Gastrocnemius medialis (tissue), 4 donors: Measurements from ENCODE around the gene CRTAC1. TPM values are rescaled to one million over a fixed set of nuclear protein-coding genes. Genes with fewer than 3 reads are reported as not detected.

Experiments used
- ATAC-seq, 2 donors: fragments of 150-250 bp; one replicate each; pipeline ENCODE4 v1.9.1; 2016
- DNase-seq, 2 donors: peaks; one replicate each; pipeline ENCODE4 v3.0.0-alpha.2; 2019
- H3K27ac ChIP-seq, 4 donors: fragments of 200-600 bp; sonication (generic); 1 replicate in 1 of 4; 2 replicates in 3 of 4; pipeline ENCODE4 v1.5.1; 2016 to 2018; ENCODE audit warnings: mild to moderate bottlenecking in 2 of 4, moderate library complexity in 1 of 4
- H3K27me3 ChIP-seq, 3 donors: fragments of 200-600 bp; sonication (generic) in 2 of 3; 1 replicate in 1 of 3; 2 replicates in 2 of 3; pipeline versions ENCODE4 v1.5.1 to v1.6.0; 2016 to 2019; ENCODE audit warnings: mild to moderate bottlenecking in 1 of 3, moderate library complexity in 1 of 3
- H3K36me3 ChIP-seq, 2 donors: fragments of 200-600 bp; sonication (generic) in 1 of 2; one replicate each; pipeline ENCODE4 v1.5.1; 2017 to 2018
- H3K4me1 ChIP-seq, 2 donors: fragments of 200-600 bp; sonication (generic) in 1 of 2; one replicate each; pipeline ENCODE4 v1.5.1; 2016 to 2017; ENCODE audit warnings: mild to moderate bottlenecking in 2 of 2
- H3K4me3 ChIP-seq, 4 donors: fragments of 200-600 bp; sonication (generic) in 3 of 4; 1 replicate in 1 of 4; 2 replicates in 3 of 4; pipeline ENCODE4 v1.5.1; 2016 to 2019; ENCODE audit warnings: mild to moderate bottlenecking in 2 of 4
- H3K9me3 ChIP-seq, 3 donors: fragments of 200-600 bp; sonication (generic) in 2 of 3; 1 replicate in 1 of 3; 2 replicates in 2 of 3; pipeline ENCODE4 v1.5.1; 2016 to 2019
- CTCF ChIP-seq, 5 experiments: fragments of 450-650 bp in 3 of 5; fragments of 200-600 bp in 2 of 5; sonication (generic) in 2 of 5; IDR thresholded peaks in 4 of 5; conservative IDR thresholded peaks in 1 of 5; 1 replicate in 4 of 5; 2 replicates in 1 of 5; pipeline ENCODE4 v1.5.1; 2016 to 2019; ENCODE audit warnings: antibody characterized with exemption in 5 of 5, mild to moderate bottlenecking in 3 of 5, moderate library complexity in 3 of 5
- POLR2A ChIP-seq, 2 donors: fragments of 450-650 bp; IDR thresholded peaks; one replicate each; pipeline ENCODE4 v1.6.1; 2017; ENCODE audit warnings: antibody characterized with exemption in 2 of 2, mild to moderate bottlenecking in 2 of 2, moderate library complexity in 2 of 2
- in situ Hi-C, 4 donors: fragments of 200-750 bp; cut with MboI; loops; one replicate each; pipeline versions ENCODE4 v1.15.0 to v1.8.0; 2017; ENCODE audit warnings: low sequenced_read_pairs in 4 of 4
- intact Hi-C: fragments of 100-400 bp; cut with DNase I; formaldehyde crosslinking; loops from one replicate; pipeline ENCODE4 v1.15.1; 2023; ENCODE audit warnings: low total_unique reads
- total RNA-seq, 4 donors: library from RNA; depleted of rRNA; stranded (reverse); fragments of >200 nt; gene quantifications; one replicate each; pipeline versions ENCODE4 v1.1.0 to v1.2.3, GENCODE V29; 2016

CRTAC1 gene
- total RNA-seq, 4 donors from 2014 or later, result 0.16 to 3.9 (median 0.56) TPM; not detected in 1

DNA sequence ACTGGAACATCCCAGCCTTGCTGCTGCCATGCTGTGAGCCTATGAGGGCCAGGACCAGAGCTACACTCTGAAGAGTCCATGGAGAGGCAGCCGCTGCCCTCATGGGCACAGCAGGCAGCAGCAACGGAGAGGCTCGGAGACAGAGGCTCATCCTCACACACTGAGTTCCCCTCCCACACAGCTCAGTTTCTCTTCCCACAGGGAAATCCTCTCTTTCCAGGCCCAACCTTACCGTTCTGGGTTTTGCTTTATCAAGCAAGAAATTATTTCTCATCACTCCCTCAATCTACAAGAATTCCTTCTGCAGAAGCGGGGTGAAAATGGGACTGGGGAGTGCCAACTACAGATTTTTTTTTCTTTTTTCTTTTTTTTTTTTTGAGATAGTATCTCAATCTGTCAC, 144.1 kb downstream of the CRTAC1 start:
- H3K4me1 ChIP-seq, result no peaks in the 10 kb centered on the region
- no peak overlapping the region for H3K4me3 ChIP-seq
- H3K27me3 ChIP-seq, result no peaks in the 10 kb centered on the region
- no peaks in the 10 kb centered on the region for H3K9me3 ChIP-seq
- H3K27ac ChIP-seq, result no peak overlapping the region
- TF ChIP-seq POLR2A (IDR thresholded peaks at IDR 0.05) (no peak), CTCF (IDR thresholded peaks at IDR 0.05 in 4 of 5, conservative IDR thresholded peaks at IDR 0.05 in 1 of 5) (no peak)
- intact Hi-C loops, result no loop called here
- no peak for ATAC-seq
- no peak for DNase-seq
- in situ Hi-C loops, result no loop called here
- H3K36me3 ChIP-seq, result no peaks in the 10 kb centered on the region

DNA sequence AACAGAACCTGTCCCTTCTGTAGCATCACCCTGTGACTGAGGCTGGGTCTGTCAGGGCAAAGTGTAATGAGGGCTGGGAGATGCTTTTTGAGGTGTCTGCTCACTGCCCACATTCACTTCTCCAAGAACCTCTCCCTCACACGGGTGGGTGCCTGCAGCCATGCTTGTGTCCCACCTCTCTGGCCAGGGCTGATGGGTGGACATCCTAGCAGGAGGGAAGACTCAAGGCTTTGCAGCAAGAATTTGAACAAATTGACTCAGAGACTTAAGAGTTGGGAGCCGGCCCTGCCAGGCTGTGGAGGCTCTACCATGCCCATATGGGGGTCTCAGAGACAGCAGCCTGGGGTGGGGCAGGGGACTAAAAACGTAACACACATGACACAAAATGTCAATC, 147.3 kb downstream of the CRTAC1 start:
- intact Hi-C loops, result no loop called here
- in situ Hi-C loops, result no loop called here
- DNase-seq (no peak), ATAC-seq (no peak)
- Histone ChIP-seq H3K4me3 (no peak overlapping the region), H3K27me3 (no peaks in the 10 kb centered on the region), H3K9me3 (no peaks in the 10 kb centered on the region), H3K27ac (no peak overlapping the region), H3K36me3 (no peaks in the 10 kb centered on the region), H3K4me1 (no peaks in the 10 kb centered on the region)
- TF ChIP-seq CTCF (IDR thresholded peaks at IDR 0.05 in 4 of 5, conservative IDR thresholded peaks at IDR 0.05 in 1 of 5) (no peak), POLR2A (IDR thresholded peaks at IDR 0.05) (no peak)

GRCh38 chr10:97882142-97883091, 148.0 kb downstream of the CRTAC1 start:
- Histone ChIP-seq H3K9me3 (no peaks in the 10 kb centered on the region), H3K4me3 (no peak overlapping the region), H3K4me1 (no peaks in the 10 kb centered on the region), H3K27ac (no peak overlapping the region), H3K27me3 (no peaks in the 10 kb centered on the region), H3K36me3 (no peaks in the 10 kb centered on the region)
- in situ Hi-C loops, result no loop called here
- peak; percentile 6 to 23 for DNase-seq
- TF ChIP-seq CTCF (IDR thresholded peaks at IDR 0.05 in 4 of 5, conservative IDR thresholded peaks at IDR 0.05 in 1 of 5) (no peak), POLR2A (IDR thresholded peaks at IDR 0.05) (no peak)
- intact Hi-C loops, result no loop called here
- ATAC-seq, result peak; percentile 62 to 76

GRCh38 chr10:97880109-97880508, 150.3 kb downstream of the CRTAC1 start:
- TF ChIP-seq CTCF (IDR thresholded peaks at IDR 0.05 in 4 of 5, conservative IDR thresholded peaks at IDR 0.05 in 1 of 5) (no peak), POLR2A (IDR thresholded peaks at IDR 0.05) (no peak)
- no peak for DNase-seq
- H3K36me3 ChIP-seq, result no peaks in the 10 kb centered on the region
- no peak overlapping the region for H3K4me3 ChIP-seq
- ATAC-seq, result no peak
- no peak overlapping the region for H3K27ac ChIP-seq
- H3K4me1 ChIP-seq, result no peaks in the 10 kb centered on the region
- intact Hi-C loops (no loop called here), in situ Hi-C loops (no loop called here)
- no peaks in the 10 kb centered on the region for H3K9me3 ChIP-seq
- no peaks in the 10 kb centered on the region for H3K27me3 ChIP-seq
